ENCODE data around the gene SIX4. TPM values are rescaled to one million over a fixed set of nuclear protein-coding genes. Genes with fewer than 3 reads are reported as not detected.

Gene SIX4
- total RNA-seq, 1 donor from 2014 or later = 14.0 TPM

- Histone ChIP-seq H3K9me3 (ENCODE audit: insufficient read depth, low read depth, low read length) (no peaks in the 10 kb centered on the region), H3K27ac (ENCODE audit: low read depth, low read length) (no peak overlapping the region), H3K27me3 (ENCODE audit: insufficient read depth, low read length) (no peaks in the 10 kb centered on the region), H3K36me3 (ENCODE audit: insufficient read depth, low read length) (no peaks in the 10 kb centered on the region), H3K4me1 (ENCODE audit: insufficient read depth, low read length) (peaks cover 11% of the 10 kb centered on the region), H3K4me2 (ENCODE audit: low read length) (no peak overlapping the region), H4K20me1 (ENCODE audit: insufficient read depth, low read length) (peaks cover 26% of the 10 kb centered on the region), H3K9ac (ENCODE audit: low read length) (no peak overlapping the region), H3K4me3 (ENCODE audit: insufficient read depth, low read depth, low read length) (no peak overlapping the region), H2AFZ (ENCODE audit: low read depth, low read length) (no peak overlapping the region), H3K79me2 (ENCODE audit: insufficient read depth, low read length) (peaks cover 93% of the 10 kb centered on the region)
- DNase-seq (ENCODE audit: low read depth) (no peak), FAIRE-seq (no peak)
- H3K9me3 Mint-ChIP-seq (ENCODE audit: unreplicated experiment) = no peaks in the 10 kb centered on the region
- H3K27me3 Mint-ChIP-seq (ENCODE audit: low read depth, unreplicated experiment) = no peaks in the 10 kb centered on the region
- no peak for TF ChIP-seq EZH2 (IDR thresholded peaks at IDR 0.05; ENCODE audit: insufficient read depth, low read length)
- TF ChIP-seq, protein P1, sequence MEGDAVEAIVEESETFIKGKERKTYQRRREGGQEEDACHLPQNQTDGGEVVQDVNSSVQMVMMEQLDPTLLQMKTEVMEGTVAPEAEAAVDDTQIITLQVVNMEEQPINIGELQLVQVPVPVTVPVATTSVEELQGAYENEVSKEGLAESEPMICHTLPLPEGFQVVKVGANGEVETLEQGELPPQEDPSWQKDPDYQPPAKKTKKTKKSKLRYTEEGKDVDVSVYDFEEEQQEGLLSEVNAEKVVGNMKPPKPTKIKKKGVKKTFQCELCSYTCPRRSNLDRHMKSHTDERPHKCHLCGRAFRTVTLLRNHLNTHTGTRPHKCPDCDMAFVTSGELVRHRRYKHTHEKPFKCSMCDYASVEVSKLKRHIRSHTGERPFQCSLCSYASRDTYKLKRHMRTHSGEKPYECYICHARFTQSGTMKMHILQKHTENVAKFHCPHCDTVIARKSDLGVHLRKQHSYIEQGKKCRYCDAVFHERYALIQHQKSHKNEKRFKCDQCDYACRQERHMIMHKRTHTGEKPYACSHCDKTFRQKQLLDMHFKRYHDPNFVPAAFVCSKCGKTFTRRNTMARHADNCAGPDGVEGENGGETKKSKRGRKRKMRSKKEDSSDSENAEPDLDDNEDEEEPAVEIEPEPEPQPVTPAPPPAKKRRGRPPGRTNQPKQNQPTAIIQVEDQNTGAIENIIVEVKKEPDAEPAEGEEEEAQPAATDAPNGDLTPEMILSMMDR (IDR thresholded peaks at IDR 0.05; ENCODE audit: insufficient read depth, low read depth, low read length) = no peak
- no peak overlapping the region for H3K27ac Mint-ChIP-seq (ENCODE audit: unreplicated experiment)
- H3K36me3 Mint-ChIP-seq (ENCODE audit: low read depth, unreplicated experiment) = no peaks in the 10 kb centered on the region
- no peak overlapping the region for H3K4me3 Mint-ChIP-seq (ENCODE audit: unreplicated experiment)
- peaks cover 5% of the 10 kb centered on the region for H3K4me1 Mint-ChIP-seq (ENCODE audit: low read depth, unreplicated experiment)
These were observed 14.8 kb upstream of the SIX4 start for GRCh38 chr14:60738843-60739508.

DNA sequence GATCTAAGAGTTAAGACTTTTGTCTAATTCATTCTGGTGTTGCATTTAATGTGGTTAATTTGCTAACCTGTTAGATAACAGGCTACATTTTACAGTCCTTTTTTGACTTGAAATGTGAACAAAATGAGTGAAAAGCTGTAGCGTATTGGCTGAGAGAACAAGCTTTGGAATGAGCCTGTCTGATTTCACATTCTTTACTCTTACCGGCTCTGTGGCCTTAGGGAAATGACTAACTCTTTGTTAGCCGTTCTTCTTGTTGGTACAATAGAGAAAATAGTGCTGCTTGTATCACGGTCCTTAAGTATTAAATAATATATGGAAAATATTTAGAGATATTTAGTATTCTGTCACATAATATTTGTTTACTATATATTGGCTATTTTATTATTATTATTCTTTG is 12.3 kb upstream of the SIX4 start:
- TF ChIP-seq EZH2 (IDR thresholded peaks at IDR 0.05; ENCODE audit: insufficient read depth, low read length) = no peak
- TF ChIP-seq, protein P1 (IDR thresholded peaks at IDR 0.05; ENCODE audit: insufficient read depth, low read depth, low read length) = no peak
- FAIRE-seq = peak; percentile 5
- Histone ChIP-seq H3K79me2 (ENCODE audit: insufficient read depth, low read length) (peaks cover 68% of the 10 kb centered on the region), H3K36me3 (ENCODE audit: insufficient read depth, low read length) (no peaks in the 10 kb centered on the region), H3K4me2 (ENCODE audit: low read length) (peak overlapping the region; percentile 86), H3K9ac (ENCODE audit: low read length) (peak overlapping the region; percentile 62), H4K20me1 (ENCODE audit: insufficient read depth, low read length) (peaks cover 14% of the 10 kb centered on the region), H3K4me1 (ENCODE audit: insufficient read depth, low read length) (peaks cover 11% of the 10 kb centered on the region), H3K27ac (ENCODE audit: low read depth, low read length) (peak overlapping the region; percentile 87), H3K27me3 (ENCODE audit: insufficient read depth, low read length) (peaks cover 4% of the 10 kb centered on the region), H3K9me3 (ENCODE audit: insufficient read depth, low read depth, low read length) (no peaks in the 10 kb centered on the region), H3K4me3 (ENCODE audit: insufficient read depth, low read depth, low read length) (peak overlapping the region; percentile 99), H2AFZ (ENCODE audit: low read depth, low read length) (no peak overlapping the region)
- DNase-seq (ENCODE audit: low read depth) = peak; percentile 81
- H3K4me1 Mint-ChIP-seq (ENCODE audit: low read depth, unreplicated experiment) = peaks cover 5% of the 10 kb centered on the region
- no peaks in the 10 kb centered on the region for H3K36me3 Mint-ChIP-seq (ENCODE audit: low read depth, unreplicated experiment)
- H3K27ac Mint-ChIP-seq (ENCODE audit: unreplicated experiment) = peak overlapping the region; percentile 27
- H3K9me3 Mint-ChIP-seq (ENCODE audit: unreplicated experiment) = no peaks in the 10 kb centered on the region
- H3K27me3 Mint-ChIP-seq (ENCODE audit: low read depth, unreplicated experiment) = no peaks in the 10 kb centered on the region
- peak overlapping the region; percentile 100 for H3K4me3 Mint-ChIP-seq (ENCODE audit: unreplicated experiment)

- Mint-ChIP-seq H3K4me3 (ENCODE audit: unreplicated experiment) (peak overlapping the region; percentile 100), H3K27ac (ENCODE audit: unreplicated experiment) (peak overlapping the region; percentile 96), H3K36me3 (ENCODE audit: low read depth, unreplicated experiment) (no peaks in the 10 kb centered on the region), H3K4me1 (ENCODE audit: low read depth, unreplicated experiment) (peaks cover 5% of the 10 kb centered on the region), H3K27me3 (ENCODE audit: low read depth, unreplicated experiment) (no peaks in the 10 kb centered on the region), H3K9me3 (ENCODE audit: unreplicated experiment) (no peaks in the 10 kb centered on the region)
- Histone ChIP-seq H2AFZ (ENCODE audit: low read depth, low read length) (peak overlapping the region; percentile 95), H4K20me1 (ENCODE audit: insufficient read depth, low read length) (peaks cover 14% of the 10 kb centered on the region), H3K9me3 (ENCODE audit: insufficient read depth, low read depth, low read length) (no peaks in the 10 kb centered on the region), H3K27ac (ENCODE audit: low read depth, low read length) (peak overlapping the region; percentile 87), H3K79me2 (ENCODE audit: insufficient read depth, low read length) (peaks cover 60% of the 10 kb centered on the region), H3K9ac (ENCODE audit: low read length) (peak overlapping the region; percentile 95), H3K4me1 (ENCODE audit: insufficient read depth, low read length) (peaks cover 11% of the 10 kb centered on the region), H3K27me3 (ENCODE audit: insufficient read depth, low read length) (peaks cover 4% of the 10 kb centered on the region), H3K4me3 (ENCODE audit: insufficient read depth, low read depth, low read length) (peak overlapping the region; percentile 99), H3K4me2 (ENCODE audit: low read length) (peak overlapping the region; percentile 86), H3K36me3 (ENCODE audit: insufficient read depth, low read length) (no peaks in the 10 kb centered on the region)
- peak; percentile 41 for FAIRE-seq
- no peak for DNase-seq (ENCODE audit: low read depth)
- TF ChIP-seq, protein P1 (IDR thresholded peaks at IDR 0.05; ENCODE audit: insufficient read depth, low read depth, low read length) = no peak
- no peak for TF ChIP-seq EZH2 (IDR thresholded peaks at IDR 0.05; ENCODE audit: insufficient read depth, low read length)
These were observed 11.3 kb upstream of the SIX4 start for GRCh38 chr14:60735416-60735815.
